ENCODE data around the gene MUC16.

Gene MUC16

GRCh38 chr19:9010693-9011092, 484 bp upstream of the MUC16 start:
- no peak for DNase-seq (ENCODE audit: low read depth, low spot score)
- no peak overlapping the region for H3K27ac ChIP-seq

- DNase-seq (ENCODE audit: low read depth, low spot score): no peak
- H3K27ac ChIP-seq: no peak overlapping the region
These were observed 778 bp downstream of the MUC16 start for GRCh38 chr19:9009431-9009830.

GRCh38 chr19:9008667-9009066, 1.5 kb downstream of the MUC16 start:
- DNase-seq (ENCODE audit: low read depth, low spot score): no peak
- no peak overlapping the region for H3K27ac ChIP-seq

- no peak overlapping the region for H3K27ac ChIP-seq
- DNase-seq (ENCODE audit: low read depth, low spot score): no peak
These were observed 9.3 kb downstream of the MUC16 start for GRCh38 chr19:9000933-9001332.

- no peak overlapping the region for H3K27ac ChIP-seq
- no peak for DNase-seq (ENCODE audit: low read depth, low spot score)
These were observed 22.0 kb downstream of the MUC16 start for GRCh38 chr19:8988204-8988603.

GRCh38 chr19:8986296-8986695, 23.9 kb downstream of the MUC16 start:
- H3K27ac ChIP-seq: no peak overlapping the region
- no peak for DNase-seq (ENCODE audit: low read depth, low spot score)

- no peak overlapping the region for H3K27ac ChIP-seq
- no peak for DNase-seq (ENCODE audit: low read depth, low spot score)
These were observed 36.6 kb downstream of the MUC16 start for GRCh38 chr19:8973501-8974091.

GRCh38 chr19:8965887-8966286, 44.3 kb downstream of the MUC16 start:
- DNase-seq (ENCODE audit: low read depth, low spot score): no peak
- H3K27ac ChIP-seq: no peak overlapping the region
